Calu3 (cell line): Measurements from ENCODE around the gene TXNDC2. TPM values are rescaled to one million over a fixed set of nuclear protein-coding genes. Genes with fewer than 3 reads are reported as not detected.

ENCODE experiments used
- BruUV-seq: library from RNA; stranded (reverse); fragments of 400-500 nt; replicated peaks from 2 replicates; lab custom pipeline; 2021; lab: Mats Ljungman, UMichigan
- CTCF ChIA-PET: fragments of 300-600 bp; sonication (Branson Sonifier 250); formaldehyde crosslinking; loops from one replicate; lab custom pipeline; 2022; ENCODE audit warnings: antibody characterized with exemption; lab: Charles Lee
- DNase-seq: peaks from one replicate; pipeline ENCODE4 v3.0.0; 2022
- H3K27ac Mint-ChIP-seq: one replicate; pipeline ENCODE4 v1.8.0; 2022; ENCODE audit warnings: mixed read lengths; ENCODE audit not compliant: unreplicated experiment
- H3K27me3 Mint-ChIP-seq: one replicate; pipeline ENCODE4 v1.8.0; 2022; ENCODE audit warnings: mixed read lengths; ENCODE audit not compliant: unreplicated experiment
- H3K36me3 Mint-ChIP-seq: one replicate; pipeline ENCODE4 v1.8.0; 2022; ENCODE audit warnings: mild to moderate bottlenecking, moderate library complexity, mixed read lengths; ENCODE audit not compliant: insufficient read depth, unreplicated experiment
- H3K4me1 Mint-ChIP-seq: one replicate; pipeline ENCODE4 v1.8.0; 2022; ENCODE audit warnings: mild to moderate bottlenecking, low read depth, mixed read lengths; ENCODE audit not compliant: unreplicated experiment
- H3K4me3 Mint-ChIP-seq: one replicate; pipeline ENCODE4 v1.8.0; 2022; ENCODE audit warnings: mild to moderate bottlenecking, low read depth, moderate library complexity, mixed read lengths; ENCODE audit not compliant: unreplicated experiment
- H3K9me3 Mint-ChIP-seq: one replicate; pipeline ENCODE4 v1.8.0; 2022; ENCODE audit warnings: low read depth, mixed read lengths; ENCODE audit not compliant: unreplicated experiment
- intact Hi-C: fragments of 100-400 bp; cut with micrococcal nuclease; formaldehyde crosslinking; loops from one replicate; pipeline ENCODE4 v1.10.0; 2022; ENCODE audit not compliant: unreplicated experiment
- total RNA-seq: library from RNA; stranded (reverse); gene quantifications from 2 replicates; pipeline ENCODE4 v1.2.3, GENCODE V29; 2022
- TF ChIP-seq, protein P1 (sequence below): fragments of 200-600 bp; IDR thresholded peaks from one replicate; pipeline ENCODE4 v1.8.0; 2022; ENCODE audit warnings: antibody characterized with exemption; ENCODE audit not compliant: unreplicated experiment

Gene TXNDC2
- total RNA-seq, 1 experiment from 2014 or later, result not detected

DNA sequence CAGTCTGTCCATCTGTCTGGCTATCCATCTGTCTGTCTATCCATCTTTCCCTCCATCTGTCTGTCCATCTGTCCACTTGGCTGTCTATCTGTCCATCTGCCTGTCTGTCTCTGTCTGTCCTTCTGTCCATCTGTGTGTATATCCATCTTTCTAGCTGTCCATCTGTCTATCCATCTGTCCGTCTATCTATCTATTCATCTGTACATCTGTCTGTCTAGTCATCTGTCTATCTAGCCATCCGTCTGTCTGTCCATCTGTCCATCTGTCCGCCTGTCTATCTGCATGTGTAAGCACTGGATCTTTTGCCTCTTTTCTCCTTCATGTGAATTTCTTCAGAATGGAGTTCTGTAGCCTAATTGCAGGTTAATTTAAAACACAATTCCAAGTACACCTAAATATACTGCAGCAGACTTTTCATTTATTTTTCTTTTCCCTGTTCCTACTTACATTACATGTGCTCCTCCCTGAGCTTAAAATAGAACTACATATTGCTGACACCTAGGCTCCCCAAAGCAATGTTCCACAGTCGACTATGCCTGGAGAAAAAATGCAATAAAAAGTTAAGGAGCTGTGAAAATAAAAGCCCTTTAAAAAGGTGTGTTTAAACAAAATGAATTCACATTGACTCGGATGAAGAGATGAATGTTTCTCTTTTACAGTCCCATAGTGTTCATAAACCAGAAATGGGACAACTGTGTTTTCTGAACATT is 37.4 kb upstream of the TXNDC2 start:
- no peak overlapping the region for H3K27ac Mint-ChIP-seq
- DNase-seq, result no peak
- no peak overlapping the region for H3K4me3 Mint-ChIP-seq

DNA sequence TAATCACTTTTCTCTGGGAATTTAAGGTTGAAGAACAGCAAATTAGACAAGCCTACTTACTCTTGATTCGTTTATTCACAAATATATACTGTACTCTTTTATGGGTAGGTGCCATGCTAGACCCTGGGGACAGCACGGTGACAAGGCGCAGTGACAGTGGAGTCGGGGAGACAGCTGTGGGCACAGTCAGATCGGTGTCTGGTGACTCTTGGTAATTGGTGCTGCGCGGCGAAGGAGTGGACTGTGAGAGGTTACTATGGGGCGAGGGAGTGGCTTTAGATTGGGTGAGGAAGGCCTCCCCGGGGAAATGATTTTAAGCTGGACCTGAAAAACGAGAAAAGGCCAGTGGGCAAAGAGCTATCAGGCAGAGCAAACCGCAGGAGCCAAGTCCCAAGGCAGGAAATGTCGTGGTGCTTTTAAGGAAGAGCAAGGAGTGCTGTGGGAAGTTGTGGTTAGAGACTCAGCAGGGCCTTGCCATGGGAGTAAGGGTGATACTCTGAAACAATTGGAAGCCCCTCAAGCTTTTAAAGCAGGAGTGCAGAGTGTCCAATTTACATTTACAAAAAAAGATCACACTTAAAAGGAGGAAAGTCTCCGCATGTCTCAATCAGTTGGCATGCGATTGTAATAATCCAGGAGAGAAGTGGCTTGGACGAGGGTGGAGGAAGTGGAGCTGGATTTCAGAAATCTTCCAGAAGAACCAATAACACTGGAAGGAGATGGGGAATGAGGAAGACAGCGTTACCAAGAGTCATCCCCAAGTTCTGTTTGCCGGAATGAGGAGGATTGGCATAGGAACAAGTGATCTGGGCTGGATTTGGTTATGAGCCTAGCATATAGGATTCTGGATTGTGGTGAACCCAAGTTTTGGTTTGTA is 36.1 kb upstream of the TXNDC2 start:
- intact Hi-C loops, result no loop called here
- peaks cover 4% of the 10 kb centered on the region for H3K9me3 Mint-ChIP-seq
- H3K27ac Mint-ChIP-seq, result peak overlapping the region; percentile 46
- peak overlapping the region; percentile 11 for H3K4me3 Mint-ChIP-seq
- DNase-seq, result peak; percentile 35
- CTCF ChIA-PET, result no interaction called here
- no TSS peak for BruUV-seq
- no peaks in the 10 kb centered on the region for H3K36me3 Mint-ChIP-seq
- TF ChIP-seq, protein P1, sequence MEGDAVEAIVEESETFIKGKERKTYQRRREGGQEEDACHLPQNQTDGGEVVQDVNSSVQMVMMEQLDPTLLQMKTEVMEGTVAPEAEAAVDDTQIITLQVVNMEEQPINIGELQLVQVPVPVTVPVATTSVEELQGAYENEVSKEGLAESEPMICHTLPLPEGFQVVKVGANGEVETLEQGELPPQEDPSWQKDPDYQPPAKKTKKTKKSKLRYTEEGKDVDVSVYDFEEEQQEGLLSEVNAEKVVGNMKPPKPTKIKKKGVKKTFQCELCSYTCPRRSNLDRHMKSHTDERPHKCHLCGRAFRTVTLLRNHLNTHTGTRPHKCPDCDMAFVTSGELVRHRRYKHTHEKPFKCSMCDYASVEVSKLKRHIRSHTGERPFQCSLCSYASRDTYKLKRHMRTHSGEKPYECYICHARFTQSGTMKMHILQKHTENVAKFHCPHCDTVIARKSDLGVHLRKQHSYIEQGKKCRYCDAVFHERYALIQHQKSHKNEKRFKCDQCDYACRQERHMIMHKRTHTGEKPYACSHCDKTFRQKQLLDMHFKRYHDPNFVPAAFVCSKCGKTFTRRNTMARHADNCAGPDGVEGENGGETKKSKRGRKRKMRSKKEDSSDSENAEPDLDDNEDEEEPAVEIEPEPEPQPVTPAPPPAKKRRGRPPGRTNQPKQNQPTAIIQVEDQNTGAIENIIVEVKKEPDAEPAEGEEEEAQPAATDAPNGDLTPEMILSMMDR, result no peak
- H3K4me1 Mint-ChIP-seq, result peaks cover 16% of the 10 kb centered on the region
- peaks cover 14% of the 10 kb centered on the region for H3K27me3 Mint-ChIP-seq

More for the DNA sequence above, 37.4 kb upstream of the TXNDC2 start:
- H3K4me1 Mint-ChIP-seq, result peaks cover 12% of the 10 kb centered on the region
- TF ChIP-seq, protein P1, result no peak
- peaks cover 4% of the 10 kb centered on the region for H3K9me3 Mint-ChIP-seq
- intact Hi-C loops, result no loop called here
- CTCF ChIA-PET, result interaction anchor here (1.5 kb wide), 1 partner anchor 29 kb away, joined by 3 read pairs; no protein-coding TSS in a partner anchor
- BruUV-seq, result no TSS peak
- peaks cover 14% of the 10 kb centered on the region for H3K27me3 Mint-ChIP-seq
- H3K36me3 Mint-ChIP-seq, result no peaks in the 10 kb centered on the region

DNA sequence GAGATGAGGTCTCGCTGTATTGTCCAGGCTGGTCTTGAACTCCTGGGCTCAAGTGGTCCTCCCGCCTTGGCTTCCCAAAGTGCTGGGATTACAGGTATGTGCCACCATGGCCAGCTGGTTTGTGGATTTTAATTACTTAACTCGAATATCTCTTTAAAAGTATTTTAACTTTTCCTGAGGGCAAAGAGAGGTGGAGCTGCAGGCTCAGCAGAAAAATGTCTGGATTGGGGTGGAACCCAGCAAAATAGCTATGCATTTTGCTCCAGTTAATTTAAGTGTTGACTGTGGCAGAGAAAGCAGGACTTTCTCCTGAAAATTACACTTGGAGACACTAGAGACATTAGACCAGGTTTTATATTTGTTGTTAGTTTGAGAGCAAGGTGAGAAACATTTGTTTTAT is 35.5 kb upstream of the TXNDC2 start:
- intact Hi-C loops, result no loop called here
- H3K9me3 Mint-ChIP-seq, result peaks cover 4% of the 10 kb centered on the region
- DNase-seq, result no peak
- H3K4me1 Mint-ChIP-seq, result peaks cover 19% of the 10 kb centered on the region
- H3K27ac Mint-ChIP-seq, result no peak overlapping the region
- no TSS peak for BruUV-seq
- H3K27me3 Mint-ChIP-seq, result peaks cover 14% of the 10 kb centered on the region
- no peak overlapping the region for H3K4me3 Mint-ChIP-seq
- H3K36me3 Mint-ChIP-seq, result no peaks in the 10 kb centered on the region
- TF ChIP-seq, protein P1, result no peak
- CTCF ChIA-PET, result no interaction called here

DNA sequence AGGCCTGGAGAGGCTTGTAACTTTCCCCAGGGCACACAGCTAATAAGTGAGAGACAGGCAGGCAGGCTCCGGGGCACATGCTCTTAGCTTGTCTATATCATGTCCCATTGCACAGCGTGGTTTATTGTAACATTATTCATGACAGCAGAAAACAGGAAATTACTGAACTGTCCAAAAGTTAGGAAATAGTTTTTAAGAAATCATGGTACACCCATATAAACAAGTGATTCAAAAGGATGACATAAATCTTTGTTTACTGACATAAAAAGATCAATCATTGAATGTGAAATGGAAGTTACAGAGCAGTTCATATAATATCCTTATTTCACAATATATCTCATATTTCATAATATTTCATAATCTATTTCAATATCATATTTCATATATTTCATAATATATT is 34.3 kb upstream of the TXNDC2 start:
- CTCF ChIA-PET, result no interaction called here
- no TSS peak for BruUV-seq
- H3K36me3 Mint-ChIP-seq, result no peaks in the 10 kb centered on the region
- no peak for DNase-seq
- peaks cover 14% of the 10 kb centered on the region for H3K27me3 Mint-ChIP-seq
- intact Hi-C loops, result no loop called here
- H3K27ac Mint-ChIP-seq, result no peak overlapping the region
- H3K4me3 Mint-ChIP-seq, result no peak overlapping the region
- TF ChIP-seq, protein P1, result no peak
- H3K9me3 Mint-ChIP-seq, result peaks cover 4% of the 10 kb centered on the region
- H3K4me1 Mint-ChIP-seq, result peaks cover 19% of the 10 kb centered on the region
